ENCODE measurements around the gene IL1RAPL2. TPM values are rescaled to one million over a fixed set of nuclear protein-coding genes. Genes with fewer than 3 reads are reported as not detected.

The IL1RAPL2 gene
- total RNA-seq, 1 donor from 2014 or later, result not detected

DNA sequence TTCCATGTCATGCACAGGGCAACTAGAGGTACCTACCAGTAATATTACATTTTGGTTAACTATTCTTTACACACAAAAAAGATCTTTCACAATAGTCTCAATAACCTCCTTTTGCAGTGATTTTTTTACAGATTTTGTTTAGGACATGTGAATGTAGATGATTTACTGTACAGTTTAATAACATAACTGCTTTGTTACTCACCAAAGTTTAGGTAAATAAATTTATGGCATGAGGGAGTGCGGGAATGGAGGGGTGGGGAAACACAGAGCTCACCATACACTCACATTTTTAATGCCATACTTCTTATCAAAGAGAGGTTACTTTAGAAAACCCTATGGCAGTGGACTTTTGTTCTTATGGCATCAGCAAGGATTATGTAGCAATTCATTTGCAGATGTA, 747.6 kb downstream of the IL1RAPL2 start:
- Mint-ChIP-seq H3K4me3 (no peak overlapping the region), H3K4me1 (no peaks in the 10 kb centered on the region), H3K9me3 (no peaks in the 10 kb centered on the region), H3K27ac (no peak overlapping the region), H3K36me3 (ENCODE audit: low read depth) (no peaks in the 10 kb centered on the region), H3K27me3 (no peaks in the 10 kb centered on the region)
- TF ChIP-seq, protein P1, sequence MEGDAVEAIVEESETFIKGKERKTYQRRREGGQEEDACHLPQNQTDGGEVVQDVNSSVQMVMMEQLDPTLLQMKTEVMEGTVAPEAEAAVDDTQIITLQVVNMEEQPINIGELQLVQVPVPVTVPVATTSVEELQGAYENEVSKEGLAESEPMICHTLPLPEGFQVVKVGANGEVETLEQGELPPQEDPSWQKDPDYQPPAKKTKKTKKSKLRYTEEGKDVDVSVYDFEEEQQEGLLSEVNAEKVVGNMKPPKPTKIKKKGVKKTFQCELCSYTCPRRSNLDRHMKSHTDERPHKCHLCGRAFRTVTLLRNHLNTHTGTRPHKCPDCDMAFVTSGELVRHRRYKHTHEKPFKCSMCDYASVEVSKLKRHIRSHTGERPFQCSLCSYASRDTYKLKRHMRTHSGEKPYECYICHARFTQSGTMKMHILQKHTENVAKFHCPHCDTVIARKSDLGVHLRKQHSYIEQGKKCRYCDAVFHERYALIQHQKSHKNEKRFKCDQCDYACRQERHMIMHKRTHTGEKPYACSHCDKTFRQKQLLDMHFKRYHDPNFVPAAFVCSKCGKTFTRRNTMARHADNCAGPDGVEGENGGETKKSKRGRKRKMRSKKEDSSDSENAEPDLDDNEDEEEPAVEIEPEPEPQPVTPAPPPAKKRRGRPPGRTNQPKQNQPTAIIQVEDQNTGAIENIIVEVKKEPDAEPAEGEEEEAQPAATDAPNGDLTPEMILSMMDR (IDR thresholded peaks at IDR 0.05), result no peak
- intact Hi-C loops (cut with micrococcal nuclease), result no loop called here
- ChIA-PET POLR2A (no interaction called here), CTCF (no interaction called here)
- ATAC-seq (ENCODE audit: low read depth), result no peak
- no peak for DNase-seq

DNA sequence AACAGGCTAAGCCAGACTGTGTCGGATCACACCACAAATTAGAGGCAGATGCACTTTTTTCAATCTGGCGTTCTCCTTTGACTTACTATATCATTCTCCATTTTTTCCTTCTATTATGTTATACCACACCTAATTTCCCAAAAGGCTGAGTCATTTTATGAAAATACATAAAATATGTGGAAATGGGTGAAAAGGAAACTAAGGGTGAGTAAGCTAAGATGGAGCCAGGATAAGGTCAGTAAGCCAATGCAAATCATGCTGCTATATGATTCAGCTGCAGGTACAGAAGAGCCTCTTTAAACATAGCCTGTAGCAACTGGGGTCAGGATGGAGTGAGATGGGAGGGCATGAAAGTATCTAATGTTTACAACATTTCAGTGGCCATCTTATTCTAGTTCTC, 748.5 kb downstream of the IL1RAPL2 start:
- Mint-ChIP-seq H3K36me3 (ENCODE audit: low read depth) (no peaks in the 10 kb centered on the region), H3K9me3 (no peaks in the 10 kb centered on the region), H3K27me3 (no peaks in the 10 kb centered on the region), H3K4me3 (no peak overlapping the region), H3K27ac (no peak overlapping the region), H3K4me1 (no peaks in the 10 kb centered on the region)
- POLR2A ChIA-PET, result no interaction called here
- no peak for ATAC-seq (ENCODE audit: low read depth)
- intact Hi-C loops (cut with micrococcal nuclease), result no loop called here
- CTCF ChIA-PET, result no interaction called here
- TF ChIP-seq, protein P1 (IDR thresholded peaks at IDR 0.05), result no peak
- no peak for DNase-seq

DNA sequence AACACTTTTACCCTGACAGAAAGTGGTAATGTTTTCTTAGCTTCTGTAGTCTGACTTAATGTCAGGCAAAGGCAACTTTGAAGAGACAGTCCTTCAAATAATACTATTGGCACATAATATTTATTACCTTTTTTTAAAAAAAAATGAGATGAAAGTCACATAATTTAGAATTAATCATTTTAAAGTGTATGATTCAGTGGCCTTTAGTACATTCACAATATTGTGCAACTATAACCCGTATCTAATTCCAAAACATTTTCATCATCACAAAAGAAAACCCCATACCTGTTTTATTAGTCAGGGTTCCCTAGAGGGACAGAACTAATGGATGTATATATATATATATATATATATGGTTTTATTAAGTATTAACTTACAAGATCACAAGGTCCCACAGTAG, 749.2 kb downstream of the IL1RAPL2 start:
- TF ChIP-seq, protein P1 (IDR thresholded peaks at IDR 0.05), result no peak
- DNase-seq (no peak), ATAC-seq (ENCODE audit: low read depth) (no peak)
- POLR2A ChIA-PET, result no interaction called here
- CTCF ChIA-PET, result no interaction called here
- no peaks in the 10 kb centered on the region for H3K36me3 Mint-ChIP-seq (ENCODE audit: low read depth)
- intact Hi-C loops (cut with micrococcal nuclease), result no loop called here
- H3K9me3 Mint-ChIP-seq, result no peaks in the 10 kb centered on the region
- no peak overlapping the region for H3K27ac Mint-ChIP-seq
- no peak overlapping the region for H3K4me3 Mint-ChIP-seq
- H3K4me1 Mint-ChIP-seq, result no peaks in the 10 kb centered on the region
- H3K27me3 Mint-ChIP-seq, result no peaks in the 10 kb centered on the region

DNA sequence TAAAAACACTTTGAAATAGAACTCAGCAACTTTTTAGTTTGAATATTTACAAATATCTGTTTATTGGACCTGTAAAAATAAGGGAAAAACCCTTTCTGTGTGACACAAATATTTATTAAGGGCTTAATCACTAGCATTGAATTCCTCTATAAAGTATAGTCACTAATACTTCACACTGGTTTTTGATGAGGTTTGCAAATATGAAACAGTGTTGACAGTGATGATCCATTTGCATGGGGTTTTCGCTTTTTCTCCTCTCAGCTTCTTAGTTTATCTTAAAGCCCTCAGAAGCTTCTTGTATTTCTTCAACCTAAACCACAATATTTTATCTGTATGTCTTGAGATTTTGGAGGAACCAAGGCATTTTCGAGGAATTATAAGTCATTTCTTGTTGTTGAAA, 751.1 kb downstream of the IL1RAPL2 start:
- H3K4me3 Mint-ChIP-seq, result no peak overlapping the region
- no peaks in the 10 kb centered on the region for H3K9me3 Mint-ChIP-seq
- POLR2A ChIA-PET, result no interaction called here
- no peak for ATAC-seq (ENCODE audit: low read depth)
- H3K27ac Mint-ChIP-seq, result no peak overlapping the region
- H3K4me1 Mint-ChIP-seq, result no peaks in the 10 kb centered on the region
- DNase-seq, result no peak
- TF ChIP-seq, protein P1 (IDR thresholded peaks at IDR 0.05), result no peak
- intact Hi-C loops (cut with micrococcal nuclease), result no loop called here
- H3K27me3 Mint-ChIP-seq, result no peaks in the 10 kb centered on the region
- H3K36me3 Mint-ChIP-seq (ENCODE audit: low read depth), result no peaks in the 10 kb centered on the region
- CTCF ChIA-PET, result no interaction called here

DNA sequence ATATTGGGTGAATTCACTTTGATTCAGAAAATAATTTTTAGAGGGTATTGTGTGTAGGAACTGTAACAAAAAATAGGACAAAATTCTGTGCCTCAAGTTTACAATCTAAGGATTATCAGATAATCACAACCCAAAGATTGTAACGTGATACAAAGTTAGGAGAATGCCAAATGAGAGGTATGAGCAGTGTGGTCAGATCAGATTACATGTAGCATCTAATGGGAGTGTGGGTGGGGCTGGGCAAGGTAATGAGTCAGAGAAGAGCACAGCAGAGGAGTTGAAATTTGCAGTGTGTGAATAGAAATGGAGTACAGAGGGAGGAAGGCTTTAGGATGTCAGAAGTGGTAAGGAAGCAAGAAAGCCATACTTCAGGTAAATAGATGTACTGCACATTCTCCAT, 757.9 kb downstream of the IL1RAPL2 start:
- ATAC-seq (ENCODE audit: low read depth), result no peak
- H3K9me3 Mint-ChIP-seq, result no peaks in the 10 kb centered on the region
- no peak overlapping the region for H3K27ac Mint-ChIP-seq
- DNase-seq, result no peak
- TF ChIP-seq, protein P1 (IDR thresholded peaks at IDR 0.05), result no peak
- H3K4me1 Mint-ChIP-seq, result no peaks in the 10 kb centered on the region
- POLR2A ChIA-PET, result no interaction called here
- H3K4me3 Mint-ChIP-seq, result no peak overlapping the region
- no peaks in the 10 kb centered on the region for H3K36me3 Mint-ChIP-seq (ENCODE audit: low read depth)
- no peaks in the 10 kb centered on the region for H3K27me3 Mint-ChIP-seq
- intact Hi-C loops (cut with micrococcal nuclease), result no loop called here
- CTCF ChIA-PET, result no interaction called here

Measured in activated B cell treated with CpG ODN at 0.5 μM for 24 hours (primary cell).